Neural cell (in vitro differentiated cells): Measurements from ENCODE around the gene ECEL1. TPM values are rescaled to one million over a fixed set of nuclear protein-coding genes. Genes with fewer than 3 reads are reported as not detected.

Experiments used
- H2AFZ ChIP-seq: fragments of 200-600, 300-800 bp; sonication (generic), shearing (Covaris generic); 2 replicates; pipeline ENCODE4 v1.6.0; 2014; ENCODE audit warnings: low read depth, mild to moderate bottlenecking, antibody characterized with exemption, low read length, moderate library complexity
- H3F3A ChIP-seq: fragments of 200-600 bp; shearing (Covaris generic); 2 replicates; pipeline ENCODE4 v1.6.1; 2016; ENCODE audit warnings: mild to moderate bottlenecking, moderate library complexity, mixed read lengths, antibody characterized with exemption, low read length; ENCODE audit not compliant: insufficient read depth, poor library complexity, severe bottlenecking
- H3K27ac ChIP-seq: fragments of 200-600, 300-800 bp; sonication (generic), shearing (Covaris generic); 2 replicates; pipeline ENCODE4 v1.5.1; 2014; ENCODE audit warnings: mild to moderate bottlenecking, low read length, moderate library complexity
- H3K27me3 ChIP-seq: fragments of 300-800, 200-600 bp; sonication (generic), shearing (Covaris generic); 2 replicates; pipeline ENCODE4 v1.6.0; 2014; ENCODE audit warnings: mild to moderate bottlenecking, low read depth, low read length, moderate library complexity; ENCODE audit not compliant: insufficient read depth
- H3K36me3 ChIP-seq: fragments of 300-800, 200-600 bp; sonication (generic), shearing (Covaris generic); 2 replicates; pipeline ENCODE4 v1.5.1; 2014; ENCODE audit warnings: mild to moderate bottlenecking, antibody characterized with exemption, low read length, moderate library complexity; ENCODE audit not compliant: insufficient read depth
- H3K4me2 ChIP-seq: fragments of 300-800, 200-600 bp; sonication (generic), shearing (Covaris generic); 2 replicates; pipeline ENCODE4 v1.6.0; 2014; ENCODE audit warnings: mild to moderate bottlenecking, low read length
- H3K4me3 ChIP-seq: fragments of 300-800, 200-600 bp; sonication (generic), shearing (Covaris generic); 2 replicates; pipeline ENCODE4 v1.5.1; 2014; ENCODE audit warnings: mild to moderate bottlenecking, low read length, moderate library complexity
- H3K79me2 ChIP-seq: fragments of 200-600 bp; shearing (Covaris generic); replicated peaks from 2 replicates; pipeline ENCODE4 v1.6.0; 2014; ENCODE audit warnings: mild to moderate bottlenecking, low read length, moderate library complexity; ENCODE audit not compliant: insufficient read depth
- H3K9ac ChIP-seq: fragments of 300-800, 200-600 bp; sonication (generic), shearing (Covaris generic); 2 replicates; pipeline ENCODE4 v1.6.1; 2016; ENCODE audit warnings: mild to moderate bottlenecking, low read length, mixed read lengths
- H3K9me2 ChIP-seq: fragments of 200-600 bp; shearing (Covaris generic); 2 replicates; pipeline ENCODE4 v1.6.1; 2016; ENCODE audit warnings: mild to moderate bottlenecking, low read length, mixed read lengths; ENCODE audit not compliant: insufficient read depth
- H3K9me3 ChIP-seq: fragments of 200-600, 300-800 bp; sonication (generic), shearing (Covaris generic); 2 replicates; pipeline ENCODE4 v1.6.1; 2016; ENCODE audit warnings: mild to moderate bottlenecking, mixed run types, low read length, moderate library complexity, mixed read lengths
- H4K20me1 ChIP-seq: fragments of 200-600 bp; shearing (Covaris generic); 2 replicates; pipeline ENCODE4 v1.6.1; 2016; ENCODE audit warnings: mild to moderate bottlenecking, mixed run types; ENCODE audit not compliant: insufficient read depth
- EP300 ChIP-seq: fragments of 450-650 bp; conservative IDR thresholded peaks from 2 replicates; pipeline ENCODE4 v1.6.1; 2014; ENCODE audit warnings: antibody characterized with exemption, mild to moderate bottlenecking, moderate library complexity; ENCODE audit not compliant: poor library complexity, severe bottlenecking
- EZH2 ChIP-seq: fragments of 200-600, 300-800 bp; shearing (Covaris generic), sonication (generic); IDR thresholded peaks from 2 replicates; pipeline ENCODE4 v1.6.1; 2014; ENCODE audit warnings: antibody characterized with exemption, low read length, borderline replicate concordance, mild to moderate bottlenecking; ENCODE audit not compliant: insufficient read depth, poor library complexity, severe bottlenecking
- MXI1 ChIP-seq: fragments of 450-650 bp; conservative IDR thresholded peaks from 2 replicates; pipeline ENCODE4 v1.6.1; 2014; ENCODE audit warnings: antibody characterized with exemption, mild to moderate bottlenecking; ENCODE audit not compliant: poor library complexity, severe bottlenecking
- RAD21 ChIP-seq: fragments of 450-650 bp; conservative IDR thresholded peaks from 2 replicates; pipeline ENCODE4 v1.6.1; 2014; ENCODE audit warnings: antibody characterized with exemption, mild to moderate bottlenecking, moderate library complexity
- SMC3 ChIP-seq: fragments of 450-650 bp; conservative IDR thresholded peaks from 2 replicates; pipeline ENCODE4 v1.6.1; 2014; ENCODE audit warnings: antibody characterized with exemption, mild to moderate bottlenecking, moderate library complexity; ENCODE audit not compliant: poor library complexity
- TAF1 ChIP-seq: IDR thresholded peaks from 2 replicates; pipeline ENCODE4 v1.6.1; 2012; ENCODE audit warnings: low read depth
- polyA plus RNA-seq: library from polyadenylated mRNA; depleted of rRNA; stranded (reverse); fragments of >200 nt; gene quantifications from 2 replicates; pipeline ENCODE4 v1.2.3, GENCODE V29; 2014
- TF ChIP-seq, protein P1 (sequence below): fragments of 450-650 bp; IDR thresholded peaks from 2 replicates; pipeline ENCODE4 v1.5.1; 2014; ENCODE audit warnings: antibody characterized with exemption, mild to moderate bottlenecking, moderate library complexity; ENCODE audit not compliant: poor library complexity, severe bottlenecking

Gene ECEL1
- polyA plus RNA-seq, 1 donor from 2014 or later = 60.9 TPM

DNA sequence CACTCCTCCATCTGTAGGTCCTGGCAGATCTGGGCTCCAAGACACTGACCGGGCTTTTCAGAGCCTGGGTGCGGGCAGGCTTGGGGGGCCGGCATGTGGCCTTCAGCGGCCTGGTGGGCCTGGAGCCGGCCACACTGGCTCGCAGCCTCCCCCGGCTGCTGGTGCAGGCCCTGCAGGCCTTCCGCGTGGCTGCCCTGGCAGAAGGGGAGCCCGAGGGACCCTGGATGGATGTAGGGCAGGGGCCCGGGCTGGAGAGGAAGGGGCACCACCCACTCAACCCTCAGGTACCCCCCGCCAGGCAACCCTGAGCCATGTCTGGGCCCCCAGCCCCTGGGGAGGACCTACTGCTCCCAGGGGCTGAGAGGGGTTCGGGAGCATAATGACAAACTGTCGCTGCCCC is 37.6 kb upstream of the ECEL1 start:
- H3K4me3 ChIP-seq = no peak overlapping the region
- H3K27me3 ChIP-seq = peaks cover 28% of the 10 kb centered on the region
- H3K9me3 ChIP-seq = no peaks in the 10 kb centered on the region
- no peaks in the 10 kb centered on the region for H3K36me3 ChIP-seq
- no peak overlapping the region for H3K9ac ChIP-seq
- TF ChIP-seq, protein P1, sequence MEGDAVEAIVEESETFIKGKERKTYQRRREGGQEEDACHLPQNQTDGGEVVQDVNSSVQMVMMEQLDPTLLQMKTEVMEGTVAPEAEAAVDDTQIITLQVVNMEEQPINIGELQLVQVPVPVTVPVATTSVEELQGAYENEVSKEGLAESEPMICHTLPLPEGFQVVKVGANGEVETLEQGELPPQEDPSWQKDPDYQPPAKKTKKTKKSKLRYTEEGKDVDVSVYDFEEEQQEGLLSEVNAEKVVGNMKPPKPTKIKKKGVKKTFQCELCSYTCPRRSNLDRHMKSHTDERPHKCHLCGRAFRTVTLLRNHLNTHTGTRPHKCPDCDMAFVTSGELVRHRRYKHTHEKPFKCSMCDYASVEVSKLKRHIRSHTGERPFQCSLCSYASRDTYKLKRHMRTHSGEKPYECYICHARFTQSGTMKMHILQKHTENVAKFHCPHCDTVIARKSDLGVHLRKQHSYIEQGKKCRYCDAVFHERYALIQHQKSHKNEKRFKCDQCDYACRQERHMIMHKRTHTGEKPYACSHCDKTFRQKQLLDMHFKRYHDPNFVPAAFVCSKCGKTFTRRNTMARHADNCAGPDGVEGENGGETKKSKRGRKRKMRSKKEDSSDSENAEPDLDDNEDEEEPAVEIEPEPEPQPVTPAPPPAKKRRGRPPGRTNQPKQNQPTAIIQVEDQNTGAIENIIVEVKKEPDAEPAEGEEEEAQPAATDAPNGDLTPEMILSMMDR = no peak
- TF ChIP-seq EP300 = no peak
- TF ChIP-seq TAF1 = no peak
- no peak for TF ChIP-seq MXI1
- no peak overlapping the region for H3K27ac ChIP-seq
- no peaks in the 10 kb centered on the region for H3F3A ChIP-seq
- no peaks in the 10 kb centered on the region for H3K79me2 ChIP-seq
- no peak overlapping the region for H3K4me2 ChIP-seq
- H4K20me1 ChIP-seq = no peaks in the 10 kb centered on the region
- H2AFZ ChIP-seq = no peak overlapping the region
- no peaks in the 10 kb centered on the region for H3K9me2 ChIP-seq

DNA sequence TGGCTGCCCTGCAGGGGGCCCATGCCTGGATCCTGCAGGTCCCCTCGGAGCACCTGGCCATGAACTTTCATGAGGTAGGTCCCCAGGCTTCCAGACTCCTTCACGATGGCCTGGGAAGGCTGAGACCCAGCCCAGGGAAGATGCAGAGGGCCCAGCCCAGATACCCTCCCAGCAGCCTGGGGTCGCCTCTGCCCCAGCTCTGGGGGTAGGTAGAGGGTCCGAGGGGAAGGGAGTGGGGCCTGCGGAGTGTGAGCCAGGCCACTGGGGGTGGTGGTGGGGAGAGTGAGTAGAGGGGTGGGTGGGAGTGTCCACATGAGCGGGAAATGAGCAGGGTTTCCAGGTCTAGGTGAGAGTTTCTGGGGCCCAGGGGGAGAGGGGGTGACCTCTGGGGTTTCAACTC is 37.1 kb upstream of the ECEL1 start:
- Histone ChIP-seq H4K20me1 (no peaks in the 10 kb centered on the region), H3K27ac (no peak overlapping the region), H3K36me3 (no peaks in the 10 kb centered on the region), H3K9ac (no peak overlapping the region), H3K27me3 (peaks cover 28% of the 10 kb centered on the region), H3K79me2 (no peaks in the 10 kb centered on the region), H3F3A (no peaks in the 10 kb centered on the region), H3K9me2 (no peaks in the 10 kb centered on the region), H3K4me3 (no peak overlapping the region), H3K4me2 (no peak overlapping the region), H3K9me3 (no peaks in the 10 kb centered on the region), H2AFZ (no peak overlapping the region)
- TF ChIP-seq RAD21 = no peak
- TF ChIP-seq TAF1 = no peak
- TF ChIP-seq EP300 = no peak
- TF ChIP-seq, protein P1 = no peak
- no peak for TF ChIP-seq SMC3

DNA sequence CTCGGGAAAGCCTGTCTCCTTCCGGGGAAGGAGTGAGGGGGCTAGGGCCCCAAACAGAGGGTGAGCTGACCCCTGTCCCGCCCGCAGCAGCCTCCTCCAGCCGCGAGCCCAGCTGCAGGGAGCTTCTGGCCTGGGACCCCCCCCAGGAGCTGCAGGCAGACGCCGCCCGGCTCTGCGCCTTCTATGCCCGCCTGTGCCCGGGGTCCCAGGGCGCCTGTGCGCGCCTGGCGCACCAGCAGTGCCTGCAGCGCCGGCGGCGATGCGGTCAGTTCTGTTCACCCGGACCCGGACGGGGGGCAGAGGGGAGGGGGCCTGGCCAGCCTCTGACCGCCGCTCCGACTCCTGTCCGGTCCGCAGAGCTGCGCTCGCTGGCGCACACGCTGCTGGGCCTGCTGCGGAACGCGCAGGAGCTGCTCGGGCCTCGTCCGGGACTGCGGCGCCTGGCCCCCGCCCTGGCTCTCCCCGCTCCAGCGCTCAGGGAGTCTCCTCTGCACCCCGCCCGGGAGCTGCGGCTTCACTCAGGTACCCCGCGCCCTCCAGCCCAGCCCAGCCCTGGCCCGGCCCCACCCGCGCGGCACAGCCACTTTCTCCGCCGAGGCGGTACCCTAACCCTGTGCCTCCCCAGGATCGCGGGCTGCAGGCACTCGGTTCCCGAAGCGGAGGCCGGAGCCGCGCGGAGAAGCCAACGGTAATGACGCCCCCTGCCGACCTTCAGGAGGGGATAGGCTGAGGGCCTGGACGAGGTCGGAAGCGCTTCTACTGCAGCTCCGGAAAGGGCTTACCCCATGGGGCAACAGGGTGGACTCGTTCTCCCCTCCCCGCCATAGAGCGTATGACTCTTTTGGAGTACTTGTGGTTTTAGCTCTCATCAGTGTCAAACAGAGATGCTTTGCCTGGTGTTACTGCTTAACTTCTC is 36.3 kb upstream of the ECEL1 start:
- H3K4me2 ChIP-seq = peak overlapping the region; percentile 19
- H3F3A ChIP-seq = no peaks in the 10 kb centered on the region
- no peaks in the 10 kb centered on the region for H4K20me1 ChIP-seq
- H2AFZ ChIP-seq = no peak overlapping the region
- peak overlapping the region; percentile 43 for H3K9ac ChIP-seq
- H3K36me3 ChIP-seq = no peaks in the 10 kb centered on the region
- H3K9me3 ChIP-seq = no peaks in the 10 kb centered on the region
- no peak for TF ChIP-seq EP300
- no peak for TF ChIP-seq TAF1
- peak; percentile 62 for TF ChIP-seq RAD21
- peak; percentile 74 for TF ChIP-seq SMC3
- TF ChIP-seq, protein P1 = peak; percentile 71
- peak; percentile 20 for TF ChIP-seq EZH2
- H3K79me2 ChIP-seq = no peaks in the 10 kb centered on the region
- H3K4me3 ChIP-seq = peak overlapping the region; percentile 68
- H3K9me2 ChIP-seq = no peaks in the 10 kb centered on the region
- no peak overlapping the region for H3K27ac ChIP-seq
- peaks cover 28% of the 10 kb centered on the region for H3K27me3 ChIP-seq
